Endothelial cell of umbilical vein (primary cell): ENCODE data around the gene ATAD5. TPM values are rescaled to one million over a fixed set of nuclear protein-coding genes. Genes with fewer than 3 reads are reported as not detected.

Source experiments
- BruUV-seq: library from RNA; stranded (reverse); fragments of 400-500 nt; replicated peaks from 2 replicates; lab custom pipeline; 2021; lab: Mats Ljungman, UMichigan
- CTCF ChIA-PET: fragments of 300-600, 350-600 bp; sonication (Branson Sonifier 250); formaldehyde crosslinking; loops from one replicate; lab custom pipeline; 2021; ENCODE audit warnings: antibody characterized with exemption, inconsistent platforms; lab: Charles Lee
- POLR2A ChIA-PET: fragments of 300-600, 350-600 bp; sonication (Branson Sonifier 250); formaldehyde crosslinking; loops from one replicate; lab custom pipeline; 2021; ENCODE audit warnings: antibody characterized with exemption, inconsistent platforms; lab: Charles Lee
- DNase-seq: peaks from one replicate; pipeline ENCODE4 v3.0.0-alpha.2; 2011; ENCODE audit warnings: low read depth, low spot score
- FAIRE-seq: peaks from 2 replicates; lab custom pipeline; 2011; peaks lifted over from hg19 to GRCh38; lab: Jason Lieb, UNC
- H2AFZ ChIP-seq: 2 replicates; pipeline ENCODE4 v1.6.0; 2012; ENCODE audit warnings: low read depth, low read length, control low read depth, inconsistent platforms
- H3K27ac ChIP-seq: 2 replicates; pipeline ENCODE4 v1.5.1; 2011; ENCODE audit warnings: low read depth, mild to moderate bottlenecking, control low read depth, low read length, moderate library complexity; ENCODE audit not compliant: insufficient read depth
- H3K27me3 ChIP-seq, 2 experiments: 2 replicates each; pipeline versions ENCODE4 v1.6.0 to v1.6.1; 2011; ENCODE audit warnings: low read length in 2 of 2, mixed read lengths in 1 of 2; ENCODE audit not compliant: control insufficient read depth in 2 of 2, insufficient read depth in 2 of 2
- H3K36me3 ChIP-seq, 2 experiments: 2 replicates in 1 of 2; 3 replicates in 1 of 2; pipeline ENCODE4 v1.5.1; 2011; ENCODE audit warnings: low read length in 2 of 2, mild to moderate bottlenecking in 1 of 2, moderate library complexity in 1 of 2; ENCODE audit not compliant: control insufficient read depth in 2 of 2, insufficient read depth in 2 of 2; ENCODE audit errors: extremely low read depth in 1 of 2
- H3K4me1 ChIP-seq: 3 replicates; pipeline ENCODE4 v1.5.1; 2011; ENCODE audit warnings: mild to moderate bottlenecking, low read length; ENCODE audit not compliant: control insufficient read depth, insufficient read depth; ENCODE audit errors: extremely low read depth
- H3K4me2 ChIP-seq: 2 replicates; pipeline ENCODE4 v1.6.1; 2011; ENCODE audit warnings: low read length, control low read depth, mixed read lengths; ENCODE audit not compliant: insufficient read depth
- H3K4me3 ChIP-seq, 3 experiments: fragments of 200-600 bp in 1 of 3; sonication (generic), shearing (Covaris generic) in 1 of 3; replicated peaks in 1 of 3; 2 replicates each; pipeline ENCODE4 v1.5.1; 2011 to 2016; ENCODE audit warnings: control low read depth in 3 of 3, low read length in 3 of 3, mild to moderate bottlenecking in 2 of 3, inconsistent platforms in 1 of 3, low read depth in 1 of 3, moderate library complexity in 1 of 3; ENCODE audit not compliant: insufficient read depth in 1 of 3
- H3K79me2 ChIP-seq: 2 replicates; pipeline ENCODE4 v1.6.0; 2012; ENCODE audit warnings: low read length, inconsistent platforms; ENCODE audit not compliant: control insufficient read depth, insufficient read depth
- H3K9ac ChIP-seq: replicated peaks from 2 replicates; pipeline ENCODE3; 2011; ENCODE audit warnings: low read length, control low read depth; ENCODE audit not compliant: insufficient read depth; ENCODE audit errors: extremely low read depth
- H3K9me1 ChIP-seq: replicated peaks from 3 replicates; pipeline ENCODE4 v1.6.0; 2011; ENCODE audit warnings: mild to moderate bottlenecking, low read length; ENCODE audit not compliant: control insufficient read depth, insufficient read depth; ENCODE audit errors: extremely low read depth
- H3K9me3 ChIP-seq: replicated peaks from 2 replicates; pipeline ENCODE4 v1.5.1; 2012; ENCODE audit warnings: low read length, inconsistent platforms; ENCODE audit not compliant: control insufficient read depth, insufficient read depth
- H4K20me1 ChIP-seq: replicated peaks from 2 replicates; pipeline ENCODE3; 2011; ENCODE audit warnings: mild to moderate bottlenecking, low read length; ENCODE audit not compliant: control insufficient read depth, insufficient read depth; ENCODE audit errors: extremely low read depth
- EZH2 ChIP-seq: IDR thresholded peaks from 2 replicates; pipeline ENCODE4 v1.6.1; 2012; ENCODE audit warnings: borderline replicate concordance, low read depth, mild to moderate bottlenecking, moderate library complexity, low read length, inconsistent platforms; ENCODE audit not compliant: severe bottlenecking
- FOS ChIP-seq: IDR thresholded peaks from 2 replicates; pipeline ENCODE4 v1.6.1; 2011; ENCODE audit warnings: mild to moderate bottlenecking, low read length, moderate library complexity, borderline replicate concordance; ENCODE audit not compliant: insufficient read depth
- GATA2 ChIP-seq: IDR thresholded peaks from 2 replicates; pipeline ENCODE4 v1.7.0; 2011; ENCODE audit warnings: low read depth, mild to moderate bottlenecking, moderate library complexity, mixed read lengths, low read length; ENCODE audit not compliant: insufficient read length, insufficient read depth
- JUN ChIP-seq: IDR thresholded peaks from 2 replicates; pipeline ENCODE4 v1.6.1; 2011; ENCODE audit warnings: borderline replicate concordance, low read depth; ENCODE audit not compliant: insufficient read length, insufficient read depth
- MYC ChIP-seq: IDR thresholded peaks from one replicate; pipeline ENCODE4 v1.6.1; 2011; ENCODE audit warnings: mild to moderate bottlenecking, low read depth, low read length
- POLR2A ChIP-seq: IDR thresholded peaks from 2 replicates; pipeline ENCODE4 v1.6.1; 2012; ENCODE audit warnings: low read depth, mild to moderate bottlenecking, control low read depth, low read length
- POLR2AphosphoS5 ChIP-seq: IDR thresholded peaks from 2 replicates; pipeline ENCODE4 v1.6.1; 2012; ENCODE audit warnings: low read depth, mild to moderate bottlenecking, control low read depth, low read length, moderate library complexity; ENCODE audit not compliant: insufficient read depth
- dilution Hi-C: fragments of 300-500 bp; cut with MboI; formaldehyde crosslinking; loops from one replicate; pipeline ENCODE4 v1.15.0; 2019; ENCODE audit warnings: low sequenced_read_pairs; ENCODE audit not compliant: extremely low pct_ligation_motif_present
- intact Hi-C: fragments of 100-400 bp; cut with micrococcal nuclease; formaldehyde crosslinking; loops from one replicate; pipeline ENCODE4 v1.10.0; 2022
- polyA plus RNA-seq, 4 experiments: library from polyadenylated mRNA; depleted of rRNA in 3 of 4; stranded (reverse) in 3 of 4; unstranded in 1 of 4; fragments of >200 nt; gene quantifications; 2 replicates each; pipeline versions ENCODE4 v1.2.1 to v1.2.3, GENCODE V29; 2011 to 2012; ENCODE audit warnings: missing spikeins in 1 of 4
- total RNA-seq: library from RNA; stranded (reverse); gene quantifications from 2 replicates; pipeline ENCODE4 v1.2.3, GENCODE V29; 2021
- TF ChIP-seq, protein P1 (sequence below), 2 donors: IDR thresholded peaks; 1 replicate in 1 of 2; 2 replicates in 1 of 2; pipeline ENCODE4 v1.5.1; 2011; ENCODE audit warnings: low read length in 2 of 2, mild to moderate bottlenecking in 2 of 2, moderate library complexity in 2 of 2, control low read depth in 1 of 2, inconsistent platforms in 1 of 2, low read depth in 1 of 2; ENCODE audit not compliant: insufficient read depth in 1 of 2; ENCODE audit errors: extremely low read depth in 1 of 2
- TF ChIP-seq, protein P2 (sequence below): IDR thresholded peaks from 2 replicates; pipeline ENCODE4 v1.6.1; 2011; ENCODE audit not compliant: insufficient read depth, insufficient read length

Gene ATAD5
- total and polyA plus RNA-seq, 2 donors (not counting 3 experiments of a cell fraction or from before 2014, with no cell fraction given): 0.80 to 9.4 TPM

DNA sequence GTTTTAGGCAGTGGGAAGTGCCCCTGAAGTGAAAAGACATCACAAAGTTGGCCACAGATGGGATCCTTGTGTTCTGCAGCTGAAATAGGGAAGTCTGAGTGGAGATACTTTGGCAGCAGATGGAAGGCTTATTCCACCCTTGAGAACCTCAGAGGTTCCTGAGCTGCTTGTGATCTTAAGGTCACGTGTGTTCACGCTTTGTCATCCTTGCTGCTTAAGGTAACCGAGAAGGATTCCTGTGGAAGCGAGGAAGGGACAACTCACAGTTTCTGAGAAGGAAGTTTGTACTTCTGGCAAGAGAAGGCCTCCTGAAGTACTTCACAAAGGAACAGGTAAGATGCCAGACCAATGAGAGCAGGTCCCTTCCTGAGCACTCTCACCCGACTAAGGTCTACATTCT, 102.2 kb downstream of the ATAD5 start:
- no peaks in the 10 kb centered on the region for H3K9me1 ChIP-seq
- H3K79me2 ChIP-seq: no peaks in the 10 kb centered on the region
- no peaks in the 10 kb centered on the region for H3K4me1 ChIP-seq
- no peaks in the 10 kb centered on the region for H4K20me1 ChIP-seq
- no peak overlapping the region for H3K9ac ChIP-seq
- DNase-seq (no peak), FAIRE-seq (no peak)
- no peaks in the 10 kb centered on the region for H3K9me3 ChIP-seq
- H3K4me2 ChIP-seq: no peak overlapping the region
- no peak overlapping the region for H3K4me3 ChIP-seq
- H3K27me3 ChIP-seq: peaks cover 7 to 12% of the 10 kb centered on the region in 2 experiments
- intact Hi-C loops (no loop called here), dilution Hi-C loops (no loop called here)
- ChIA-PET CTCF (interaction anchor here (1.2 to 1.6 kb wide), 2 partner anchors 11 kb away, joined by 4 read pairs; no protein-coding TSS in a partner anchor), POLR2A (interaction anchor here (0.6 kb wide), 1 partner anchor 1954 kb away, joined by 3 read pairs; no protein-coding TSS in a partner anchor)
- TF ChIP-seq JUN (no peak), GATA2 (no peak), MYC (no peak), POLR2A (no peak), POLR2AphosphoS5 (no peak), FOS (no peak), EZH2 (no peak)
- TF ChIP-seq, protein P1, sequence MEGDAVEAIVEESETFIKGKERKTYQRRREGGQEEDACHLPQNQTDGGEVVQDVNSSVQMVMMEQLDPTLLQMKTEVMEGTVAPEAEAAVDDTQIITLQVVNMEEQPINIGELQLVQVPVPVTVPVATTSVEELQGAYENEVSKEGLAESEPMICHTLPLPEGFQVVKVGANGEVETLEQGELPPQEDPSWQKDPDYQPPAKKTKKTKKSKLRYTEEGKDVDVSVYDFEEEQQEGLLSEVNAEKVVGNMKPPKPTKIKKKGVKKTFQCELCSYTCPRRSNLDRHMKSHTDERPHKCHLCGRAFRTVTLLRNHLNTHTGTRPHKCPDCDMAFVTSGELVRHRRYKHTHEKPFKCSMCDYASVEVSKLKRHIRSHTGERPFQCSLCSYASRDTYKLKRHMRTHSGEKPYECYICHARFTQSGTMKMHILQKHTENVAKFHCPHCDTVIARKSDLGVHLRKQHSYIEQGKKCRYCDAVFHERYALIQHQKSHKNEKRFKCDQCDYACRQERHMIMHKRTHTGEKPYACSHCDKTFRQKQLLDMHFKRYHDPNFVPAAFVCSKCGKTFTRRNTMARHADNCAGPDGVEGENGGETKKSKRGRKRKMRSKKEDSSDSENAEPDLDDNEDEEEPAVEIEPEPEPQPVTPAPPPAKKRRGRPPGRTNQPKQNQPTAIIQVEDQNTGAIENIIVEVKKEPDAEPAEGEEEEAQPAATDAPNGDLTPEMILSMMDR (IDR thresholded peaks at IDR 0.05; ENCODE audit: extremely low read depth in 1 of 2, insufficient read depth in 1 of 2, low read depth in 1 of 2, low read length in 2 of 2): no peak
- TF ChIP-seq, protein P2, sequence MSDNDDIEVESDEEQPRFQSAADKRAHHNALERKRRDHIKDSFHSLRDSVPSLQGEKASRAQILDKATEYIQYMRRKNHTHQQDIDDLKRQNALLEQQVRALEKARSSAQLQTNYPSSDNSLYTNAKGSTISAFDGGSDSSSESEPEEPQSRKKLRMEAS: no peak
- no peak overlapping the region for H2AFZ ChIP-seq
- no TSS peak for BruUV-seq
- no peaks in the 10 kb centered on the region for H3K36me3 ChIP-seq
- no peak overlapping the region for H3K27ac ChIP-seq
